ENCODE measurements around the gene URAD. TPM values are rescaled to one million over a fixed set of nuclear protein-coding genes. Genes with fewer than 3 reads are reported as not detected.
"Not testable (repeated sequence)": the region's sequence is repeated elsewhere in the genome, so short reads cannot be mapped to it uniquely, and the experiment has no call there.

URAD gene, protein sequence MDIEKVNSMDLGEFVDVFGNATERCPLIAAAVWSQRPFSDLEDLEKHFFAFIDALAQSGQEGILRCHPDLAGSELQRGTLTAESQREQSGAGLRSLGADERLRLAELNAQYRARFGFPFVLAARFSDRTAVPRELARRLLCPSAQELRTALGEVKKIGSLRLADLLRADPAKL
- not detected in 2 replicates for total RNA-seq
- long read RNA-seq, result 0 reads

DNA sequence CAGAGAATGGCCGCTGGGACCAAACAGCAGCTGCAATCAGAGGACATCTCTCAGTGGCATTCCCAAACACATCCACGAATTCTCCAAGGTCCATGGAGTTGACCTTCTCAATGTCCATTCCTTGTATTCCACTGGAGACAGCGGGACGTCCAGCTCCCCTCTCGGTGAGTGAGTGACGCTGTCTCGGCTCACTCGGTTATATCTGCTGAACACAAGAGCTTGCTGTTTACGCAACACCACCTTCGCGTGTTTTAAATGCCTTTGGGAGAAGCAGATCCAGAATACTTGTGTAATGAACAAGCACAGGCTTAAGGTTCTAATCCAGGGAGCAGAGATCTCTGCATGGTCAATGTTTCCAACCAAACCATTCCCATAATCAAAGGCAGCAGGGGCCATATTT lies at the start of gene URAD:
Gene URAD (minus strand): TSS at position 174 of the 400 bp plus-strand sequence. CDS start 56 bp downstream, at position 118.
- TF ChIP-seq, protein P1, sequence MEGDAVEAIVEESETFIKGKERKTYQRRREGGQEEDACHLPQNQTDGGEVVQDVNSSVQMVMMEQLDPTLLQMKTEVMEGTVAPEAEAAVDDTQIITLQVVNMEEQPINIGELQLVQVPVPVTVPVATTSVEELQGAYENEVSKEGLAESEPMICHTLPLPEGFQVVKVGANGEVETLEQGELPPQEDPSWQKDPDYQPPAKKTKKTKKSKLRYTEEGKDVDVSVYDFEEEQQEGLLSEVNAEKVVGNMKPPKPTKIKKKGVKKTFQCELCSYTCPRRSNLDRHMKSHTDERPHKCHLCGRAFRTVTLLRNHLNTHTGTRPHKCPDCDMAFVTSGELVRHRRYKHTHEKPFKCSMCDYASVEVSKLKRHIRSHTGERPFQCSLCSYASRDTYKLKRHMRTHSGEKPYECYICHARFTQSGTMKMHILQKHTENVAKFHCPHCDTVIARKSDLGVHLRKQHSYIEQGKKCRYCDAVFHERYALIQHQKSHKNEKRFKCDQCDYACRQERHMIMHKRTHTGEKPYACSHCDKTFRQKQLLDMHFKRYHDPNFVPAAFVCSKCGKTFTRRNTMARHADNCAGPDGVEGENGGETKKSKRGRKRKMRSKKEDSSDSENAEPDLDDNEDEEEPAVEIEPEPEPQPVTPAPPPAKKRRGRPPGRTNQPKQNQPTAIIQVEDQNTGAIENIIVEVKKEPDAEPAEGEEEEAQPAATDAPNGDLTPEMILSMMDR (IDR thresholded peaks at IDR 0.05), result no peak
- no peak for DNase-seq (ENCODE audit: extremely low spot score, unreplicated experiment)
- Mint-ChIP-seq H3K27ac (ENCODE audit: unreplicated experiment) (no peak within 1 kb of the TSS), H3K4me3 (ENCODE audit: unreplicated experiment) (no peak within 1 kb of the TSS), H3K9me3 (ENCODE audit: unreplicated experiment) (no peaks in the 10 kb centered on the region), H3K27me3 (ENCODE audit: unreplicated experiment) (peaks cover 51% of the 10 kb centered on the region), H3K36me3 (ENCODE audit: unreplicated experiment) (no peaks in the 10 kb centered on the region), H3K4me1 (ENCODE audit: unreplicated experiment) (no peaks in the 10 kb centered on the region)

DNA sequence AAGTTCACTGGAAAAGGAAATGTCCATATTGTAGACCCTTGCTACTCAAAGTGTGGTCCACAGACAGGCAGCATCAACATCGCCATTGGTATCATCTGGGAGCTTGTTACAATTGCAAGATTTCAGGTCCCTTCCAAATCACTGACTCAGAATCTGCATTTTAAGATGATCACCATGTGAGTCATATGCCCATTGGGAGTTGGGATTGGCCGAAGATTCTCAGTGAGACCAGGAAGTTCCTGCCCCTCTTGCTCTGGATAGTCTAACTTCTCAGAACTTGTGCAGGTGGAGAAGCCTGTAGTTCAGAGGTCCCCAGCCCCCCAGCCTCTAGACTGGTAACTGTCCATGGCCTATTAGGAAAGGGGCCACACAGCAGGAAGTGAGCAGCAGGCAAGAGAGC lies 48.9 kb upstream of the URAD start:
- Mint-ChIP-seq H3K36me3 (ENCODE audit: unreplicated experiment) (no peaks in the 10 kb centered on the region), H3K4me3 (ENCODE audit: unreplicated experiment) (no peak overlapping the region), H3K27me3 (ENCODE audit: unreplicated experiment) (peaks cover 48% of the 10 kb centered on the region), H3K9me3 (ENCODE audit: unreplicated experiment) (no peaks in the 10 kb centered on the region), H3K4me1 (ENCODE audit: unreplicated experiment) (no peaks in the 10 kb centered on the region), H3K27ac (ENCODE audit: unreplicated experiment) (no peak overlapping the region)
- DNase-seq (ENCODE audit: extremely low spot score, unreplicated experiment), result no peak
- TF ChIP-seq, protein P1 (IDR thresholded peaks at IDR 0.05), result no peak

DNA sequence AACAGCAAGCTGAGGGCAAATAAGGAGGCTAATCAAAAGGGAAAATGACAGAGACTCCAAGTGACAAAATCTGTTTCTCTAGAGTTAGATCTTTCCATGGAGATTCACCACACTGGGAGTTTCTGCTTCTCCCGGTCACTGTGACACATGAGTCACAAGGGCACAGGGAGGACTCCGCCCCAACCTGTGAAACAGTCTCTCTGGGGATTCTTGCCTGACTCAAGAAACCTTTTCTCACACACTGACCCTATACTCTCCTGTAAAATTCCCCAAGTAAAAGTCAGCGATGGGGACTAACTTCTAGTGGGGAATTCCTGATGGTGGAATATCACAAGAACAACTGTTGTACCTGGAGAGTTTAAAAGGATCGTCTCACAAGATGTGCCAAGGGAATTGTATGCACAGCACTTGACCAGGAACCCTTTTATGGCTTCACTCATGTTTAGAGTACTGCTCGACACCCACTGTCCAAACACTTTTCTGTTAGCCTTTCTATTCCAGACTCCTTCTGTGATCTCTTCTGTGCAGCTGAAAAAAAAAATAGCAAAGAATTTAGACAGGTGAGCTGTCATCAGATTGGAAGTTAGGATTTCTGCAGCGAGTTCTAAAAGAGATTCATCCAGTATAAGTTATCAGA lies 46.8 kb upstream of the URAD start:
- Mint-ChIP-seq H3K27ac (ENCODE audit: unreplicated experiment) (no peak overlapping the region), H3K9me3 (ENCODE audit: unreplicated experiment) (no peaks in the 10 kb centered on the region), H3K4me1 (ENCODE audit: unreplicated experiment) (no peaks in the 10 kb centered on the region), H3K36me3 (ENCODE audit: unreplicated experiment) (no peaks in the 10 kb centered on the region), H3K27me3 (ENCODE audit: unreplicated experiment) (peaks cover 40% of the 10 kb centered on the region), H3K4me3 (ENCODE audit: unreplicated experiment) (no peak overlapping the region)
- TF ChIP-seq, protein P1 (IDR thresholded peaks at IDR 0.05), result no peak
- DNase-seq (ENCODE audit: extremely low spot score, unreplicated experiment), result no peak

DNA sequence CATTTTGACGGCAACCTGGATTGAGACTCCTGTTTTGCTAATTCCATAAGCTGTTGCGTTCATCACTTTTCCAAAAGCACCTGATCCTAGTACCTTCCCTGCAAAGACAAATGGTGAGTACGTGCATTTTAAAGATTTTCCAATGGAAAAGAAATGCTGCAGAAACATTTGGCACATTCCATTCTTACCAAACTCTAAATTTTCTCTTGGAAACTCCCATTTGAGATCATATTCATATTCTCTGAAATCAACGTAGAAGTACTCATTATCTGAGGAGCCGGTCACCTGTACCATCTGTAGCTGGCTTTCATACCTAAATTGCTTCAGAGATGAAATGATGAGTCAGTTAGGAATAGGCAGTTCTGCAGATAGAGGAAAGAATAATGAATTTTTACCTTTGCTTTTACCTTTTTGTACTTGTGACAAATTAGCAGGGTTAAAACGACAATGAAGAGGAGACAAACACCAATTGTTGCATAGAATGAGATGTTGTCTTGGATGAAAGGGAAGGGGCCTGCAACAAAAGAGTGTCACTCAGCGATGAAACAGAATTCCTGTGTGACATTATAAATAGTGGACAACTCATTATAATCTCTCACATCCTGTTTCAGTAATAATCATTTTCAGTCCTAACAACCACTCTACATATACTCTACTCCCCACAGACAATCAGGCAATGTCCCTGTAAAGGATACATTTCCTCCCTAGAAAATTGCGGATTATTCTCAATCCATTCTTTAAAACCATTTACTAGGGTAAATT lies 45.6 kb upstream of the URAD start:
- H3K36me3 Mint-ChIP-seq (ENCODE audit: unreplicated experiment), result no peaks in the 10 kb centered on the region
- no peaks in the 10 kb centered on the region for H3K9me3 Mint-ChIP-seq (ENCODE audit: unreplicated experiment)
- peaks cover 35% of the 10 kb centered on the region for H3K27me3 Mint-ChIP-seq (ENCODE audit: unreplicated experiment)
- TF ChIP-seq, protein P1 (IDR thresholded peaks at IDR 0.05), result no peak
- H3K4me1 Mint-ChIP-seq (ENCODE audit: unreplicated experiment), result no peaks in the 10 kb centered on the region
- DNase-seq (ENCODE audit: extremely low spot score, unreplicated experiment), result no peak
- H3K27ac Mint-ChIP-seq (ENCODE audit: unreplicated experiment), result no peak overlapping the region
- no peak overlapping the region for H3K4me3 Mint-ChIP-seq (ENCODE audit: unreplicated experiment)

DNA sequence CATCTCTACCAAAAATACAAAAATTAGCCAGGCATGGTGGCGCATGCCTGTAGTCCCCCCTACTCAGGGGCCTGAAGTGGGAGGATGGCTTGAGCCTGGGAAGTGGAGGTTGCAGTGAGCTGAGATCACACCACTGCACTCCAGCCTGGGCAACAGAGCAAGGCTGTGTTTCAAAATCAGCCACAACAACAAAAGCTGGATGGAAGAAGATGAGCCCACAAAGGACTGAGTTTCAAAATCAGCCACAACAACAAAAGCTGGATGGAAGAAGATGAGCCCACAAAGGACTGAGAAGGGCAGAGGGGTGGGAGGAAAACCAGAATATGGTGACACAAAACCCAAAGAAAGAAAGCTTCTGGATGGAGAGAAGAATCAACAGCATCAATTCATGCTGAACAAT lies 43.9 kb upstream of the URAD start:
- H3K27ac Mint-ChIP-seq (ENCODE audit: unreplicated experiment); H3K4me1 Mint-ChIP-seq (ENCODE audit: unreplicated experiment); H3K4me3 Mint-ChIP-seq (ENCODE audit: unreplicated experiment); H3K36me3 Mint-ChIP-seq (ENCODE audit: unreplicated experiment); DNase-seq (ENCODE audit: extremely low spot score, unreplicated experiment); H3K9me3 Mint-ChIP-seq (ENCODE audit: unreplicated experiment): not testable (repeated sequence)
- H3K27me3 Mint-ChIP-seq (ENCODE audit: unreplicated experiment), result peaks cover 32% of the 10 kb centered on the region

Measured in osteocyte (in vitro differentiated cells).